ENCODE measurements around the gene UGT1A8.

DNA sequence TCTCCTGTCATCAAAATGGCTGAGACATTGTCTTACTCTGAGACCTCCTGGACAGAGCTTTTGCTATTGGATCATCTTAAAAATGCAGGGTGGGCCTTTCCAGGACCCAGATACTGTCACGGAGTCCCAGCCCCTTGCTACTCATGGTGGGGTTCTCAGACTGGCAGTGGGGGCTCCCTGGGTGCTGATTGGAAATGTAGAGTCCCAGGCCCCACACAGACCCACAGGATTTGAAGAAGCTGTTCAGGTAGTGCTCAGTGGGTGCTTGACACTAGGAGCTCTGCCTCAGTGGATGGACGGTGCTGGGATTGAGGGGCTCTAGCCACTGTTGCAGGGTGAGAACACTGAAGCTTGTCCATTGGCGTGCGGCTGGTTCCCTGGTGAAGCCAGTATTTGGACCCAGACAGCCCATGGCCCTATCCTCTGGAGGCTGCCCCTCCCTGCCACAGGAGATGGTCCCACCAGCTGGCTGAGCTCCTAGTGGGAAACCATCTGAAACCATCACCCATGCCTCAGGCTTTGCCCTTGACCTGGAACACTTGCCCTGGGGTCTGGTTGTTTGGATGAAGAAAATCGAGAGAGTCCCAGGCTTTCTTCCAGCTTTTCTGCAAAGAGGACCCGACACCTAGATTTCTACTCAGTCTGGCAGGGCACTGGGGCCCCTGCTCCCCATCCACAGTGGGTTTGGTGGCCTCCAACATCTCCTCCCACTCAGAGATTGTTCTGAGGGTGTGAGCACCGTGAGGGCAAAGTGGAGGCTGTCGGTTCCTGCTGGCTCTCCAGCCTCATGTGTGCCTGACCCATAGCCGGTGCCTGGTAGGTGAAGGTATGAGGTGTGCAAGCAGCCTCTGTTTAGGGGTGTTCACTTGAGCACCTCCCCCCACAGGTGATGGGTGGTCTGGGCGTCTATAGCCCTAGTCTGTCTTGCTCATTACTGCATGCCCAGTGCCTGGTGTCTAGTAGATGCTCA is 190.8 kb downstream of the UGT1A8 start:
- TF ChIP-seq, protein P1, sequence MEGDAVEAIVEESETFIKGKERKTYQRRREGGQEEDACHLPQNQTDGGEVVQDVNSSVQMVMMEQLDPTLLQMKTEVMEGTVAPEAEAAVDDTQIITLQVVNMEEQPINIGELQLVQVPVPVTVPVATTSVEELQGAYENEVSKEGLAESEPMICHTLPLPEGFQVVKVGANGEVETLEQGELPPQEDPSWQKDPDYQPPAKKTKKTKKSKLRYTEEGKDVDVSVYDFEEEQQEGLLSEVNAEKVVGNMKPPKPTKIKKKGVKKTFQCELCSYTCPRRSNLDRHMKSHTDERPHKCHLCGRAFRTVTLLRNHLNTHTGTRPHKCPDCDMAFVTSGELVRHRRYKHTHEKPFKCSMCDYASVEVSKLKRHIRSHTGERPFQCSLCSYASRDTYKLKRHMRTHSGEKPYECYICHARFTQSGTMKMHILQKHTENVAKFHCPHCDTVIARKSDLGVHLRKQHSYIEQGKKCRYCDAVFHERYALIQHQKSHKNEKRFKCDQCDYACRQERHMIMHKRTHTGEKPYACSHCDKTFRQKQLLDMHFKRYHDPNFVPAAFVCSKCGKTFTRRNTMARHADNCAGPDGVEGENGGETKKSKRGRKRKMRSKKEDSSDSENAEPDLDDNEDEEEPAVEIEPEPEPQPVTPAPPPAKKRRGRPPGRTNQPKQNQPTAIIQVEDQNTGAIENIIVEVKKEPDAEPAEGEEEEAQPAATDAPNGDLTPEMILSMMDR (IDR thresholded peaks at IDR 0.05; ENCODE audit: extremely low read depth in 1 of 2, insufficient read depth in 1 of 2, low read depth in 1 of 2, low read length in 2 of 2) = no peak
- TF ChIP-seq POLR2AphosphoS5 (IDR thresholded peaks at IDR 0.05; ENCODE audit: insufficient read depth, low read depth, low read length) (no peak), EZH2 (IDR thresholded peaks at IDR 0.05; ENCODE audit: borderline replicate concordance, low read depth, low read length, severe bottlenecking) (no peak), POLR2A (IDR thresholded peaks at IDR 0.05; ENCODE audit: low read depth, low read length) (no peak), GATA2 (IDR thresholded peaks at IDR 0.05; ENCODE audit: insufficient read depth, insufficient read length, low read depth, low read length) (no peak)

Data from endothelial cell of umbilical vein (primary cell).